ENCODE data around the gene FCHSD2.
"Not testable (repeated sequence)": the region's sequence is repeated elsewhere in the genome, so short reads cannot be mapped to it uniquely, and the experiment has no call there.

FCHSD2 gene

GRCh38 chr11:73055655-73056354, 86.3 kb downstream of the FCHSD2 start:
- DNase-seq = no peak

- no peak for DNase-seq
These were observed 87.1 kb downstream of the FCHSD2 start for GRCh38 chr11:73055002-73055401.

- DNase-seq = no peak
These were observed 88.2 kb downstream of the FCHSD2 start for GRCh38 chr11:73053964-73054363.

- no peak for DNase-seq
These were observed 93.7 kb downstream of the FCHSD2 start for GRCh38 chr11:73048446-73048845.

- peak; percentile 67 for DNase-seq
These were observed 94.2 kb downstream of the FCHSD2 start for GRCh38 chr11:73047773-73048371.

GRCh38 chr11:73040046-73040445, 102.1 kb downstream of the FCHSD2 start:
- no peak for DNase-seq

- DNase-seq = no peak
These were observed 107.3 kb downstream of the FCHSD2 start for GRCh38 chr11:73034777-73035176.

- no peak for DNase-seq
These were observed 107.8 kb downstream of the FCHSD2 start for GRCh38 chr11:73034331-73034730.

GRCh38 chr11:73030130-73030529, 112.0 kb downstream of the FCHSD2 start:
- no peak for DNase-seq

- DNase-seq = no peak
These were observed 112.7 kb downstream of the FCHSD2 start for GRCh38 chr11:73029403-73029802.

- no peak for DNase-seq
These were observed 113.5 kb downstream of the FCHSD2 start for GRCh38 chr11:73028611-73029010.

- not testable (repeated sequence) for DNase-seq
These were observed 114.3 kb downstream of the FCHSD2 start for GRCh38 chr11:73027840-73028239.

- no peak for DNase-seq
These were observed 117.5 kb downstream of the FCHSD2 start for GRCh38 chr11:73024639-73025038.

- DNase-seq = no peak
These were observed 122.1 kb downstream of the FCHSD2 start for GRCh38 chr11:73019996-73020395.

- DNase-seq = no peak
These were observed 122.7 kb downstream of the FCHSD2 start for GRCh38 chr11:73019449-73019848.

GRCh38 chr11:73018856-73019255, 123.3 kb downstream of the FCHSD2 start:
- no peak for DNase-seq

- no peak for DNase-seq
These were observed 124.9 kb downstream of the FCHSD2 start for GRCh38 chr11:73017024-73017751.

- DNase-seq = no peak
These were observed 129.1 kb downstream of the FCHSD2 start for GRCh38 chr11:73013021-73013420.

GRCh38 chr11:73012121-73012863, 129.8 kb downstream of the FCHSD2 start:
- peak; percentile 0 for DNase-seq

GRCh38 chr11:73011126-73011817, 130.8 kb downstream of the FCHSD2 start:
- DNase-seq = no peak

- no peak for DNase-seq
These were observed 132.1 kb downstream of the FCHSD2 start for GRCh38 chr11:73009972-73010371.

- DNase-seq = no peak
These were observed 138.0 kb downstream of the FCHSD2 start for GRCh38 chr11:73004088-73004487.

- DNase-seq = no peak
These were observed 139.0 kb downstream of the FCHSD2 start for GRCh38 chr11:73003088-73003487.
